Activated CD8-positive, alpha-beta T cell treated with anti-CD3 and anti-CD28 coated beads for 36 hours (primary cell): Measurements from ENCODE around the gene UNKL. TPM values are rescaled to one million over a fixed set of nuclear protein-coding genes. Genes with fewer than 3 reads are reported as not detected.
A peak's percentile ranks its signal among the peaks of the same experiment; 100 is the strongest.

ENCODE experiments used
- ATAC-seq: fragments of 200-7000 bp; cut with Tn5 transposase; one replicate; pipeline ENCODE4 v1.10.0; 2021; ENCODE audit warnings: mild to moderate bottlenecking, moderate library complexity
- CTCF ChIA-PET: fragments of 350-600 bp; sonication (Branson Sonifier 250); formaldehyde crosslinking; loops from one replicate; lab custom pipeline; 2021; ENCODE audit warnings: antibody characterized with exemption; lab: Charles Lee
- POLR2A ChIA-PET: fragments of 350-600 bp; sonication (Branson Sonifier 250); formaldehyde crosslinking; loops from one replicate; lab custom pipeline; 2021; ENCODE audit warnings: antibody characterized with exemption; lab: Charles Lee
- DNase-seq: peaks from one replicate; pipeline ENCODE4 v3.0.0-alpha.2; 2020
- H3K27ac Mint-ChIP-seq: one replicate; pipeline ENCODE4 v1.8.0; 2021; ENCODE audit warnings: mild to moderate bottlenecking, mixed read lengths
- H3K27me3 Mint-ChIP-seq: one replicate; pipeline ENCODE4 v1.8.0; 2021; ENCODE audit warnings: mixed read lengths
- H3K36me3 Mint-ChIP-seq: one replicate; pipeline ENCODE4 v1.8.0; 2021; ENCODE audit warnings: low read depth, mixed read lengths
- H3K4me1 Mint-ChIP-seq: one replicate; pipeline ENCODE4 v1.8.0; 2021; ENCODE audit warnings: low read depth, mixed read lengths
- H3K4me3 Mint-ChIP-seq: one replicate; pipeline ENCODE4 v1.8.0; 2021; ENCODE audit warnings: mild to moderate bottlenecking, moderate library complexity, mixed read lengths
- H3K9me3 Mint-ChIP-seq: one replicate; pipeline ENCODE4 v1.8.0; 2021; ENCODE audit warnings: mixed read lengths
- intact Hi-C: fragments of 100-400 bp; cut with micrococcal nuclease; formaldehyde crosslinking; loops from one replicate; pipeline ENCODE4 v1.10.0; 2022
- total RNA-seq, 2 experiments: library from RNA; stranded (reverse); gene quantifications; one replicate each; pipeline ENCODE4 v1.2.3, GENCODE V29; 2021
- TF ChIP-seq, protein P1 (sequence below): fragments of 200-600 bp; IDR thresholded peaks from one replicate; pipeline ENCODE4 v1.8.0; 2022; ENCODE audit warnings: antibody characterized with exemption, mild to moderate bottlenecking

UNKL gene
- total RNA-seq, 2 experiments from 2014 or later, result 32.4 to 38.1 TPM

DNA sequence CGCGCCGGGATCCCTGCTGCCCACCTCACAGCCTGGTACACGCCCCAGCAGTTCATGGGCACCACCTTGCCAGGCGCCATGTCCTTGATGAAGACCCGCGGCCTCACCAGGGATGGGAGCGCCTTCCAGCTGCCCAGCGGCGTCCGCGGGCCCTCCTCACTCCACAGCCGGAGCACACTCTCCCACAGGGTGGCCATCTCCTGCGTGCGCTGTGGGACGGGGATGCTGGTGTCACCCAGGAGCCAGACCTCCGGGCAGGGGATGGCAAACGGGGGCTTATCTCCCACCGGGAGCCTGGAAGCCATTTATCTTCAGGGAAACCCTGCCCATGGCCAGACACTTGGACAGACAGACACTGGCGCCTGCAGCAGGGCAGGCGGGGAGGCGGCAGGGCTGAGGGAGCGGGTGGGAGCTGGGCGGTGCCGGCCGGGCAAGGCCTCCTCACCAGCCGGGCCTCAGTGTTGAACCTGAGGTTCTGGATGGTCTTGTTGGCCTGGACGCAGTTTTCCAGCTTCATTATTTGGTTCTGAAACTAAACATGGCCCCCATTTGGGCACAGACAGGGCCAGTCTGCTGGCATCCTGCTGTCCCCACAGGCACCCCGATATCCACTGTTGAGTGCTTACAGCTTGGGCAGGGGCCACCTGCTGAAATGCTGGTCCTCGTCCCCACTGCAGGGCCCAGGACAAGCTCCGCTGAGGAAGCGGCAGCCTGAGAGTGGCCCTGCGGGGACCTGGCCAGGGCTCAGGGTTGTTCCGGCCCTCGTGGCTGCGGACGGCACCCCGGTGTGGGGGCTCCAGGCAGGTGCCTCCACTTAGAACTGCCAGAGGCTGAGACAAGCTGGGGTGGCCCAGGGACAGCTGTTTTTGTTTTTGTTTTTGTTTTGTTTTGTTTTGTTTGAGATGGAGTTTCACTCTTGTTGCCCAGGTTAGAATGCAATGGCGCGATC lies 20.4 kb upstream of the UNKL start:
- ChIA-PET POLR2A (no interaction called here), CTCF (no interaction called here)
- Mint-ChIP-seq H3K27me3 (no peaks in the 10 kb centered on the region), H3K4me1 (no peaks in the 10 kb centered on the region), H3K9me3 (no peaks in the 10 kb centered on the region), H3K36me3 (no peaks in the 10 kb centered on the region), H3K27ac (no peak overlapping the region), H3K4me3 (no peak overlapping the region)
- TF ChIP-seq, protein P1, sequence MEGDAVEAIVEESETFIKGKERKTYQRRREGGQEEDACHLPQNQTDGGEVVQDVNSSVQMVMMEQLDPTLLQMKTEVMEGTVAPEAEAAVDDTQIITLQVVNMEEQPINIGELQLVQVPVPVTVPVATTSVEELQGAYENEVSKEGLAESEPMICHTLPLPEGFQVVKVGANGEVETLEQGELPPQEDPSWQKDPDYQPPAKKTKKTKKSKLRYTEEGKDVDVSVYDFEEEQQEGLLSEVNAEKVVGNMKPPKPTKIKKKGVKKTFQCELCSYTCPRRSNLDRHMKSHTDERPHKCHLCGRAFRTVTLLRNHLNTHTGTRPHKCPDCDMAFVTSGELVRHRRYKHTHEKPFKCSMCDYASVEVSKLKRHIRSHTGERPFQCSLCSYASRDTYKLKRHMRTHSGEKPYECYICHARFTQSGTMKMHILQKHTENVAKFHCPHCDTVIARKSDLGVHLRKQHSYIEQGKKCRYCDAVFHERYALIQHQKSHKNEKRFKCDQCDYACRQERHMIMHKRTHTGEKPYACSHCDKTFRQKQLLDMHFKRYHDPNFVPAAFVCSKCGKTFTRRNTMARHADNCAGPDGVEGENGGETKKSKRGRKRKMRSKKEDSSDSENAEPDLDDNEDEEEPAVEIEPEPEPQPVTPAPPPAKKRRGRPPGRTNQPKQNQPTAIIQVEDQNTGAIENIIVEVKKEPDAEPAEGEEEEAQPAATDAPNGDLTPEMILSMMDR, result no peak
- intact Hi-C loops, result no loop called here
- DNase-seq (no peak), ATAC-seq (no peak)

DNA sequence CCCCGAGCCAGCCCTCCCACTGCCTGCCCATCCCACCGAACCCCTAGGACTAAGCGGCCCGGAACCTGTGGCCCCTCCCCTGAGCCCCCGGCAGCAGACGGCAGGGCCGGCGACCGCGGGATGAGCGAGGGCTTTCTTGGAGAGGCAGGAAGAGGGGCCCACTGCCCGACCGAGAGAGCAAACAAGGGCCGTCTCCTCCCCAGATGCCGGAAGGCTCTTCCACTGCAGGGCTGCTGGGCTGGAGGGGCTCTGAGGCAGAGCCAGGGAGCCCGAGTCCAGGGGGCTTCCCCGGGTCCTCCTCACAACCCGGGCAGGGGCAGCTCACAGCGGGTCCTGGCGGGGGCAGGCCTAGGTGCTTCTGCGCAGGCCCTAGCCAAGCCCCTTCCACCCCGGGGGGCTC lies 19.3 kb upstream of the UNKL start:
- DNase-seq, result no peak
- TF ChIP-seq, protein P1, result no peak
- intact Hi-C loops, result no loop called here
- Mint-ChIP-seq H3K4me3 (no peak overlapping the region), H3K9me3 (no peaks in the 10 kb centered on the region), H3K27ac (no peak overlapping the region), H3K36me3 (no peaks in the 10 kb centered on the region), H3K27me3 (no peaks in the 10 kb centered on the region), H3K4me1 (no peaks in the 10 kb centered on the region)
- POLR2A ChIA-PET, result interaction anchor here (0.9 to 1.8 kb wide), 3 partner anchors 13 to 25 kb away, joined by 3 to 4 read pairs (median 3); partner anchors contain the start of gene UQCC4
- no peak for ATAC-seq
- CTCF ChIA-PET, result interaction anchor here (1.8 kb wide), 1 partner anchor 70 kb away, joined by 5 read pairs; no protein-coding TSS in a partner anchor

DNA sequence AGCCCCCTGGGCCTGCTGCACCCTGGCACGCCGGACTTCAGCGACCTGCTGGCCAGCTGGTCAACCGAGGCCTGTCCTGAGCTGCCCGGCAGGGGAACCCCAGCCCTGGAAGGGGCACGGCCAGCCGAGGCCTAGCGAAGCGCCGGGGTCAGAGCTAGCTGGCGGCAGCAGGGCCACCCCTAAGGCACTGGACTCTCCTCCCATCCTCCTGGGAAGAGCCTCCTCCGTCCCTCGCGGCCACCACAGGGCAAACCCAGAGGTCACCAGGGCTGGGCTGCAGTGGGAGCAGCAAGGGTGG lies 18.7 kb upstream of the UNKL start:
- Mint-ChIP-seq H3K4me3 (no peak overlapping the region), H3K27ac (no peak overlapping the region), H3K36me3 (no peaks in the 10 kb centered on the region), H3K27me3 (no peaks in the 10 kb centered on the region), H3K4me1 (no peaks in the 10 kb centered on the region), H3K9me3 (no peaks in the 10 kb centered on the region)
- intact Hi-C loops, result no loop called here
- ATAC-seq, result no peak
- DNase-seq, result no peak
- TF ChIP-seq, protein P1, result no peak
- POLR2A ChIA-PET, result interaction anchor here (0.9 to 1.8 kb wide), 4 partner anchors 12 to 25 kb away, joined by 3 to 4 read pairs (median 4); partner anchors contain the start of gene UQCC4
- CTCF ChIA-PET, result interaction anchor here (1.1 to 1.8 kb wide), 2 partner anchors 11 to 70 kb away, joined by 3 to 5 read pairs; no protein-coding TSS in a partner anchor

DNA sequence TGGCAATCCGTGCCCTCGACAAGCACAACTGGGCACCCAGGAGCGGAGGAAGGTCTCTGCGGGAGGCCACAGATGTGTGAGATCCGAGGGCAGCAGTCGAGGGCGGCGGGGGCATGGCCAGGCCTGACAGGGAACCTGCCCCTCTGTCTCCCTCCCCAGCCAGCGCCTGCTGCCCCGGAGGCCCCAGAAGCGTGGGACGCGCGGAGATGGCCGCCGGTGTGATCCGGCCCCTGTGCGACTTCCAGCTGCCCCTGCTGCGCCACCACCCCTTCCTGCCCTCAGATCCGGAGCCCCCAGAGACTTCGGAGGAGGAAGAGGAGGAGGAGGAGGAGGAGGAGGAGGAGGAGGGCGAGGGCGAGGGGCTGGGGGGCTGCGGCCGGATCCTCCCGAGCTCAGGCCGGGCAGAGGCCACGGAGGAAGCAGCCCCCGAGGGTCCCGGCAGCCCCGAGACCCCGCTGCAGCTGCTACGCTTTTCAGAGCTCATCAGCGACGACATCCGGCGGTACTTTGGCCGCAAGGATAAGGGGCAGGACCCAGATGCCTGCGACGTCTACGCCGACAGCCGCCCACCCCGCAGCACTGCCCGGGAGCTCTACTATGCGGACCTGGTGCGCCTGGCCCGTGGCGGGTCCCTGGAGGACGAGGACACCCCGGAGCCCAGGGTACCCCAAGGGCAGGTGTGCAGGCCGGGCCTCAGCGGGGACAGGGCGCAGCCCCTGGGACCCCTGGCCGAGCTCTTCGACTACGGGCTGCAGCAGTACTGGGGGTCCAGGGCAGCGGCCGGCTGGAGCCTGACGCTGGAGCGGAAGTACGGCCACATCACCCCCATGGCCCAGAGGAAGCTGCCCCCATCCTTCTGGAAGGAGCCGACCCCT lies 18.1 kb upstream of the UNKL start:
- intact Hi-C loops, result no loop called here
- H3K4me1 Mint-ChIP-seq, result no peaks in the 10 kb centered on the region
- CTCF ChIA-PET, result interaction anchor here (1.1 to 1.8 kb wide), 2 partner anchors 11 to 69 kb away, joined by 3 to 5 read pairs; no protein-coding TSS in a partner anchor
- H3K4me3 Mint-ChIP-seq, result peak overlapping the region; percentile 56
- no peaks in the 10 kb centered on the region for H3K36me3 Mint-ChIP-seq
- peak; percentile 41 for DNase-seq
- no peaks in the 10 kb centered on the region for H3K9me3 Mint-ChIP-seq
- ATAC-seq, result peak; percentile 38
- no peaks in the 10 kb centered on the region for H3K27me3 Mint-ChIP-seq
- TF ChIP-seq, protein P1, result no peak
- POLR2A ChIA-PET, result interaction anchor here (1.0 to 1.8 kb wide), 4 partner anchors 11 to 61 kb away, joined by 3 to 4 read pairs (median 4); partner anchors contain the start of genes TELO2 and UQCC4
- peak overlapping the region; percentile 59 for H3K27ac Mint-ChIP-seq
